Mesendoderm (in vitro differentiated cells): ENCODE results near the gene MRPL53.
"Not testable (repeated sequence)": the region's sequence is repeated elsewhere in the genome, so short reads cannot be mapped to it uniquely, and the experiment has no call there.

Experiments used
- DNase-seq: peaks from one replicate; pipeline ENCODE4 v3.0.0; 2013
- H2AK5ac ChIP-seq: 2 replicates; pipeline ENCODE4 v1.6.1; 2013; ENCODE audit warnings: low read length, inconsistent platforms
- H2BK120ac ChIP-seq: 2 replicates; pipeline ENCODE4 v1.6.1; 2013; ENCODE audit warnings: low read depth, mild to moderate bottlenecking, low read length, moderate library complexity, mixed read lengths
- H2BK15ac ChIP-seq: replicated peaks from 2 replicates; pipeline ENCODE4 v1.6.1; 2013; ENCODE audit warnings: low read depth, mild to moderate bottlenecking, moderate library complexity
- H2BK5ac ChIP-seq: 2 replicates; pipeline ENCODE4 v1.6.1; 2013; ENCODE audit warnings: low read length, inconsistent platforms
- H3K18ac ChIP-seq: 2 replicates; pipeline ENCODE4 v1.6.1; 2013; ENCODE audit warnings: mild to moderate bottlenecking, low read length, mixed read lengths
- H3K23ac ChIP-seq: one replicate; pipeline ENCODE4 v1.6.1; 2013; ENCODE audit warnings: low read length
- H3K27ac ChIP-seq: 2 replicates; pipeline ENCODE4 v1.5.1; 2013; ENCODE audit warnings: low read depth, mild to moderate bottlenecking, inconsistent platforms, low read length, moderate library complexity
- H3K27me3 ChIP-seq: 2 replicates; pipeline ENCODE4 v1.6.1; 2013; ENCODE audit warnings: low read length, control low read depth, mild to moderate bottlenecking, inconsistent platforms; ENCODE audit not compliant: insufficient read depth, poor library complexity
- H3K36me3 ChIP-seq: 2 replicates; pipeline ENCODE4 v1.6.1; 2013; ENCODE audit warnings: low read length, inconsistent platforms; ENCODE audit not compliant: control insufficient read depth, insufficient read depth
- H3K4ac ChIP-seq: one replicate; pipeline ENCODE4 v1.6.1; 2013; ENCODE audit warnings: low read depth, mild to moderate bottlenecking, low read length, moderate library complexity
- H3K4me1 ChIP-seq: 2 replicates; pipeline ENCODE4 v1.6.1; 2013; ENCODE audit warnings: low read depth, low read length, inconsistent platforms; ENCODE audit not compliant: control insufficient read depth
- H3K4me2 ChIP-seq: 2 replicates; pipeline ENCODE4 v1.6.1; 2013; ENCODE audit warnings: low read length
- H3K4me3 ChIP-seq: 2 replicates; pipeline ENCODE4 v1.5.1; 2013; ENCODE audit warnings: mild to moderate bottlenecking, low read length
- H3K56ac ChIP-seq: one replicate; pipeline ENCODE4 v1.6.1; 2013; ENCODE audit warnings: low read length
- H3K79me1 ChIP-seq: 2 replicates; pipeline ENCODE4 v1.6.1; 2013; ENCODE audit warnings: low read length, inconsistent platforms
- H3K79me2 ChIP-seq: 2 replicates; pipeline ENCODE4 v1.6.1; 2013; ENCODE audit warnings: mild to moderate bottlenecking, low read length; ENCODE audit not compliant: control insufficient read depth, insufficient read depth
- H3K9ac ChIP-seq: 2 replicates; pipeline ENCODE4 v1.6.1; 2013; ENCODE audit warnings: low read length, inconsistent platforms
- H4K5ac ChIP-seq: one replicate; pipeline ENCODE4 v1.6.1; 2013; ENCODE audit warnings: low read length
- H4K8ac ChIP-seq: one replicate; pipeline ENCODE4 v1.6.1; 2013; ENCODE audit warnings: low read depth, mild to moderate bottlenecking, control low read depth, low read length, moderate library complexity
- WGBS: extraction: QIAGEN DNeasy Blood & Tissue Kit; methylation state at CpG from one replicate; pipeline ENCODE4 v1.1.7; 2013; ENCODE audit warnings: low lambda C conversion rate, missing lambda C conversion rate; ENCODE audit not compliant: insufficient coverage; ENCODE audit errors: extremely low coverage; 5-methylcytosine and 5-hydroxymethylcytosine counted together

MRPL53 gene

GRCh38 chr2:74472945-74473258, 422 bp upstream of the MRPL53 start:
- Histone ChIP-seq H3K56ac (peak overlapping the region; percentile 81), H3K27ac (peak overlapping the region; percentile 42), H3K79me1 (no peaks in the 10 kb centered on the region), H3K4me3 (peak overlapping the region; percentile 6), H3K27me3 (no peaks in the 10 kb centered on the region), H2BK5ac (no peak overlapping the region), H3K23ac (no peak overlapping the region), H3K18ac (peak overlapping the region; percentile 52), H3K4ac (no peak overlapping the region), H2BK120ac (no peak overlapping the region), H4K8ac (no peak overlapping the region), H3K9ac (peak overlapping the region; percentile 97), H2AK5ac (no peak overlapping the region), H3K4me2 (peak overlapping the region; percentile 47), H3K79me2 (no peaks in the 10 kb centered on the region), H3K36me3 (peaks cover 5% of the 10 kb centered on the region), H4K5ac (peak overlapping the region; percentile 9), H3K4me1 (no peaks in the 10 kb centered on the region), H2BK15ac (no peak overlapping the region)
- WGBS, result no CpG with 5 or more reads among the region's 7 CpGs
- no peak for DNase-seq

- Histone ChIP-seq H2BK15ac (no peak overlapping the region), H2AK5ac (no peak overlapping the region), H4K5ac (no peak overlapping the region), H2BK5ac (no peak overlapping the region), H3K36me3 (peaks cover 5% of the 10 kb centered on the region), H3K79me2 (no peaks in the 10 kb centered on the region), H3K27ac (peak overlapping the region; percentile 78), H3K18ac (no peak overlapping the region), H3K23ac (no peak overlapping the region), H3K4me1 (no peaks in the 10 kb centered on the region), H3K79me1 (no peaks in the 10 kb centered on the region), H3K27me3 (no peaks in the 10 kb centered on the region), H3K9ac (peak overlapping the region; percentile 97), H4K8ac (no peak overlapping the region), H2BK120ac (no peak overlapping the region), H3K4me2 (peak overlapping the region; percentile 69), H3K56ac (peak overlapping the region; percentile 100), H3K4me3 (peak overlapping the region; percentile 94), H3K4ac (no peak overlapping the region)
- no peak for DNase-seq
- WGBS, result no CpG with 5 or more reads among the region's 16 CpGs
Observed at GRCh38 chr2:74471332-74472065, 981 bp downstream of the MRPL53 start.

GRCh38 chr2:74470742-74471141, 1.7 kb downstream of the MRPL53 start:
- DNase-seq, H3K36me3 ChIP-seq, H3K9ac ChIP-seq, H3K27ac ChIP-seq, H3K4me2 ChIP-seq, H3K4me3 ChIP-seq, H3K4ac ChIP-seq, H4K8ac ChIP-seq, H3K56ac ChIP-seq, H4K5ac ChIP-seq, H2BK5ac ChIP-seq, H3K18ac ChIP-seq, H2BK120ac ChIP-seq, H3K79me1 ChIP-seq, H3K79me2 ChIP-seq, H3K23ac ChIP-seq, H3K27me3 ChIP-seq, H3K4me1 ChIP-seq, H2AK5ac ChIP-seq, H2BK15ac ChIP-seq: not testable (repeated sequence)
- WGBS, result no CpG with 5 or more reads among the region's 12 CpGs

GRCh38 chr2:74464406-74464805, 8.1 kb downstream of the MRPL53 start:
- Histone ChIP-seq H3K36me3 (peaks cover 3% of the 10 kb centered on the region), H3K9ac (peak overlapping the region; percentile 97), H2BK15ac (no peak overlapping the region), H3K4ac (no peak overlapping the region), H3K23ac (peak overlapping the region; percentile 94), H3K4me2 (peak overlapping the region; percentile 93), H3K18ac (no peak overlapping the region), H3K27ac (no peak overlapping the region), H4K8ac (no peak overlapping the region), H2BK120ac (no peak overlapping the region), H3K79me2 (peaks cover 8% of the 10 kb centered on the region), H2AK5ac (no peak overlapping the region), H4K5ac (no peak overlapping the region), H3K79me1 (peaks cover 3% of the 10 kb centered on the region), H3K4me1 (no peaks in the 10 kb centered on the region), H3K4me3 (peak overlapping the region; percentile 82), H3K27me3 (no peaks in the 10 kb centered on the region), H3K56ac (peak overlapping the region; percentile 98), H2BK5ac (no peak overlapping the region)
- WGBS, result no CpG with 5 or more reads among the region's 13 CpGs
- DNase-seq, result no peak

- Histone ChIP-seq H3K18ac (no peak overlapping the region), H4K8ac (no peak overlapping the region), H2BK15ac (no peak overlapping the region), H3K23ac (no peak overlapping the region), H3K27me3 (no peaks in the 10 kb centered on the region), H3K4me2 (no peak overlapping the region), H3K4me3 (no peak overlapping the region), H2BK120ac (no peak overlapping the region), H3K27ac (no peak overlapping the region), H4K5ac (no peak overlapping the region), H3K4me1 (no peaks in the 10 kb centered on the region), H3K4ac (no peak overlapping the region), H3K56ac (no peak overlapping the region), H2AK5ac (no peak overlapping the region), H3K79me2 (peaks cover 15% of the 10 kb centered on the region), H2BK5ac (no peak overlapping the region), H3K79me1 (peaks cover 10% of the 10 kb centered on the region), H3K36me3 (peaks cover 3% of the 10 kb centered on the region), H3K9ac (no peak overlapping the region)
- WGBS, result no CpG with 5 or more reads among the region's 4 CpGs
- no peak for DNase-seq
Observed at GRCh38 chr2:74462786-74463105, 9.7 kb downstream of the MRPL53 start.
